HCT116 (cell line): Measurements from ENCODE around the gene TBC1D32. TPM values are rescaled to one million over a fixed set of nuclear protein-coding genes. Genes with fewer than 3 reads are reported as not detected.

Experiments used
- ATAC-seq: fragments of 200-7000 bp; cut with Tn5 transposase; 2 replicates; pipeline ENCODE4 v1.9.1; 2020; ENCODE audit warnings: mild to moderate bottlenecking, moderate library complexity
- BruUV-seq: library from RNA; stranded (reverse); fragments of 400-500 nt; replicated peaks from 2 replicates; lab custom pipeline; 2021; lab: Mats Ljungman, UMichigan
- CTCF ChIA-PET: fragments of 300-600 bp; sonication (Branson Sonifier 250); formaldehyde crosslinking; loops from one replicate; lab custom pipeline; 2021; ENCODE audit warnings: antibody characterized with exemption; lab: Charles Lee
- POLR2A ChIA-PET: fragments of 300-600, 350-600 bp; sonication (Branson Sonifier 250); formaldehyde crosslinking; loops from one replicate; lab custom pipeline; 2021; ENCODE audit warnings: antibody characterized with exemption; lab: Charles Lee
- RAD21 ChIA-PET, 2 experiments: fragments of 300-600 bp; sonication (Branson Sonifier 250); formaldehyde crosslinking; loops; one replicate each; lab custom pipeline; 2023; ENCODE audit warnings: low total read pairs in 2 of 2; ENCODE audit not compliant: uncharacterized antibody in 2 of 2, unreplicated experiment in 2 of 2, low non-redundant PET in 1 of 2; lab: Charles Lee
- DNase-seq: peaks from one replicate; pipeline ENCODE4 v3.0.0-alpha.2; 2010; ENCODE audit warnings: low read depth, low spot score
- H2AFZ ChIP-seq: fragments of 200-600 bp; shearing (Covaris generic), sonication (generic); 2 replicates; pipeline ENCODE4 v1.6.1; 2017; ENCODE audit warnings: low read depth, mixed run types, mixed read lengths, antibody characterized with exemption, low read length; ENCODE audit not compliant: poor library complexity, severe bottlenecking
- H3K27ac ChIP-seq: 2 replicates; pipeline ENCODE4 v1.5.1; 2012; ENCODE audit warnings: low read depth, low read length
- H3K27me3 ChIP-seq: fragments of 200-600 bp; sonication (generic); 2 replicates; pipeline ENCODE4 v1.6.1; 2016; ENCODE audit warnings: mixed run types, low read length, mixed read lengths; ENCODE audit not compliant: insufficient read depth
- H3K36me3 ChIP-seq, 2 experiments: fragments of 200-500 bp in 1 of 2; fragments of 200-600 bp in 1 of 2; sonication (Bioruptor generic) in 1 of 2; sonication (generic) in 1 of 2; 2 replicates each; pipeline versions ENCODE4 v1.5.1 to v1.6.1; 2014 to 2016; ENCODE audit warnings: low read length in 2 of 2, inconsistent platforms in 1 of 2, mixed read lengths in 1 of 2, mixed run types in 1 of 2; ENCODE audit not compliant: insufficient read depth in 2 of 2, control insufficient read depth in 1 of 2
- H3K4me1 ChIP-seq, 2 experiments: fragments of 200-600 bp in 1 of 2; sonication (generic) in 1 of 2; 2 replicates each; pipeline versions ENCODE4 v1.5.1 to v1.6.1; 2012 to 2017; ENCODE audit warnings: low read length in 2 of 2, inconsistent platforms in 1 of 2, mild to moderate bottlenecking in 1 of 2, mixed read lengths in 1 of 2, mixed run types in 1 of 2, moderate library complexity in 1 of 2; ENCODE audit not compliant: insufficient read depth in 2 of 2, control insufficient read depth in 1 of 2
- H3K4me2 ChIP-seq: fragments of 200-600 bp; sonication (generic); 2 replicates; pipeline ENCODE4 v1.6.1; 2017; ENCODE audit warnings: mixed run types, low read length, mixed read lengths
- H3K4me3 ChIP-seq, 2 experiments: fragments of 200-600 bp in 1 of 2; sonication (generic) in 1 of 2; replicated peaks in 1 of 2; 2 replicates each; pipeline ENCODE4 v1.5.1; 2011 to 2016; ENCODE audit warnings: low read length in 2 of 2, control low read depth in 1 of 2, low read depth in 1 of 2, mild to moderate bottlenecking in 1 of 2, mixed read lengths in 1 of 2, mixed run types in 1 of 2
- H3K79me2 ChIP-seq: fragments of 200-600 bp; sonication (generic); 2 replicates; pipeline ENCODE4 v1.6.1; 2017; ENCODE audit warnings: mild to moderate bottlenecking, mixed run types, low read length, moderate library complexity, mixed read lengths; ENCODE audit not compliant: insufficient read depth
- H3K9ac ChIP-seq: fragments of 200-600 bp; sonication (generic); 2 replicates; pipeline ENCODE4 v1.6.1; 2016; ENCODE audit warnings: low read length, mixed read lengths
- H3K9me2 ChIP-seq: fragments of 200-600 bp; sonication (generic), shearing (Covaris generic); 2 replicates; pipeline ENCODE4 v1.6.1; 2017; ENCODE audit warnings: mixed run types, mild to moderate bottlenecking, moderate library complexity; ENCODE audit not compliant: insufficient read depth
- H3K9me3 ChIP-seq, 2 experiments: fragments of 200-500 bp in 1 of 2; fragments of 200-600 bp in 1 of 2; sonication (Bioruptor generic) in 1 of 2; sonication (generic) in 1 of 2; 2 replicates each; pipeline ENCODE4 v1.6.1; 2014 to 2017; ENCODE audit warnings: low read length in 2 of 2, mixed read lengths in 2 of 2, inconsistent platforms in 1 of 2, low read depth in 1 of 2, mild to moderate bottlenecking in 1 of 2, mixed run types in 1 of 2, moderate library complexity in 1 of 2; ENCODE audit not compliant: control insufficient read depth in 1 of 2, insufficient read depth in 1 of 2
- H4K20me1 ChIP-seq: fragments of 200-600 bp; sonication (generic), shearing (Covaris generic); 2 replicates; pipeline ENCODE4 v1.6.1; 2017; ENCODE audit warnings: mixed run types, mild to moderate bottlenecking, moderate library complexity; ENCODE audit not compliant: insufficient read depth
- ATF3 ChIP-seq: IDR thresholded peaks from 2 replicates; pipeline ENCODE4 v1.6.1; 2012
- CTCF ChIP-seq, 3 experiments: fragments of 200-600 bp in 1 of 3; sonication (generic) in 1 of 3; IDR thresholded peaks in 2 of 3; conservative IDR thresholded peaks in 1 of 3; 2 replicates each; pipeline ENCODE4 v1.5.1; 2012 to 2017; ENCODE audit warnings: low read depth in 2 of 3, low read length in 2 of 3, antibody characterized with exemption in 1 of 3, borderline replicate concordance in 1 of 3, control low read depth in 1 of 3, mild to moderate bottlenecking in 1 of 3, mixed read lengths in 1 of 3, mixed run types in 1 of 3, moderate library complexity in 1 of 3; ENCODE audit not compliant: insufficient read depth in 1 of 3
- EGR1 ChIP-seq: IDR thresholded peaks from 2 replicates; pipeline ENCODE4 v1.6.1; 2012; ENCODE audit warnings: low read depth
- EZH2 ChIP-seq: fragments of 200-600 bp; sonication (generic); IDR thresholded peaks from 2 replicates; pipeline ENCODE4 v1.6.1; 2017; ENCODE audit warnings: antibody characterized with exemption, mixed run types
- FOSL1 ChIP-seq: IDR thresholded peaks from 2 replicates; pipeline ENCODE4 v1.6.1; 2012; ENCODE audit warnings: low read depth
- JUND ChIP-seq: IDR thresholded peaks from 2 replicates; pipeline ENCODE4 v1.6.1; 2012
- POLR2A ChIP-seq: IDR thresholded peaks from 2 replicates; pipeline ENCODE4 v1.7.0; 2011; ENCODE audit warnings: borderline replicate concordance; ENCODE audit not compliant: insufficient read depth, insufficient read length; ENCODE audit errors: extremely low read depth
- POLR2AphosphoS5 ChIP-seq: IDR thresholded peaks from 2 replicates; pipeline ENCODE4 v1.6.1; 2011; ENCODE audit warnings: mild to moderate bottlenecking, low read depth, low read length, moderate library complexity
- REST ChIP-seq: IDR thresholded peaks from 2 replicates; pipeline ENCODE4 v1.6.1; 2012; ENCODE audit warnings: low read depth
- SIN3A ChIP-seq: IDR thresholded peaks from 2 replicates; pipeline ENCODE4 v1.6.1; 2012; ENCODE audit warnings: low read depth
- SP1 ChIP-seq: IDR thresholded peaks from 2 replicates; pipeline ENCODE4 v1.6.1; 2012; ENCODE audit warnings: low read depth
- SRF ChIP-seq: IDR thresholded peaks from 2 replicates; pipeline ENCODE4 v1.6.1; 2012; ENCODE audit warnings: low read depth
- TCF7L2 ChIP-seq: IDR thresholded peaks from 2 replicates; pipeline ENCODE4 v1.7.0; 2011; ENCODE audit warnings: borderline replicate concordance, inconsistent platforms; ENCODE audit not compliant: insufficient read depth, insufficient read length; ENCODE audit errors: extremely low read depth
- ZBTB33 ChIP-seq: IDR thresholded peaks from 2 replicates; pipeline ENCODE4 v1.6.1; 2011; ENCODE audit warnings: mild to moderate bottlenecking, low read length, moderate library complexity; ENCODE audit not compliant: insufficient replicate concordance; ENCODE audit errors: extremely low read depth
- intact Hi-C: fragments of 100-400 bp; cut with micrococcal nuclease; formaldehyde crosslinking; loops from 2 replicates; pipeline ENCODE4 v1.10.0; 2022
- total RNA-seq: library from RNA; stranded (reverse); gene quantifications from one replicate; pipeline ENCODE4 v1.2.1, GENCODE V29; 2021; ENCODE audit not compliant: unreplicated experiment

TBC1D32 gene
- total RNA-seq, 1 experiment from 2014 or later = 13.8 TPM

GRCh38 chr6:121042766-121043165, 291.5 kb downstream of the TBC1D32 start:
- no peaks in the 10 kb centered on the region for H3K27me3 ChIP-seq
- ATAC-seq (no peak), DNase-seq (no peak)
- H3K36me3 ChIP-seq = no peaks in the 10 kb centered on the region
- no peaks in the 10 kb centered on the region for H3K9me3 ChIP-seq
- H3K9me2 ChIP-seq = no peaks in the 10 kb centered on the region
- H3K9ac ChIP-seq = no peak overlapping the region
- no TSS peak for BruUV-seq
- no peaks in the 10 kb centered on the region for H3K4me1 ChIP-seq
- TF ChIP-seq FOSL1 (no peak), TCF7L2 (no peak), SP1 (no peak), POLR2AphosphoS5 (no peak), ATF3 (no peak), EZH2 (no peak), EGR1 (no peak), REST (no peak), JUND (no peak), SRF (no peak), POLR2A (no peak), CTCF (IDR thresholded peaks at IDR 0.05 in 2 of 3, conservative IDR thresholded peaks at IDR 0.05 in 1 of 3; ENCODE audit: borderline replicate concordance in 1 of 3, insufficient read depth in 1 of 3, low read depth in 2 of 3, low read length in 2 of 3) (no peak), SIN3A (no peak), ZBTB33 (no peak)
- H2AFZ ChIP-seq = no peak overlapping the region
- POLR2A ChIA-PET = no interaction called here
- H3K79me2 ChIP-seq = no peaks in the 10 kb centered on the region
- H3K4me3 ChIP-seq = no peak overlapping the region
- CTCF ChIA-PET = no interaction called here
- RAD21 ChIA-PET = no interaction called here
- intact Hi-C loops = no loop called here
- H3K4me2 ChIP-seq = no peak overlapping the region
- H3K27ac ChIP-seq = no peak overlapping the region
- no peaks in the 10 kb centered on the region for H4K20me1 ChIP-seq
